HG03175 (cell line): Measurements from ENCODE around the gene CPVL.

Experiments
- ATAC-seq: cut with Tn5 transposase; IDR thresholded peaks from one replicate; pipeline ENCODE4 v1.9.1; 2021; ENCODE audit warnings: mild to moderate bottlenecking, moderate library complexity; ENCODE audit not compliant: unreplicated experiment

CPVL gene

DNA sequence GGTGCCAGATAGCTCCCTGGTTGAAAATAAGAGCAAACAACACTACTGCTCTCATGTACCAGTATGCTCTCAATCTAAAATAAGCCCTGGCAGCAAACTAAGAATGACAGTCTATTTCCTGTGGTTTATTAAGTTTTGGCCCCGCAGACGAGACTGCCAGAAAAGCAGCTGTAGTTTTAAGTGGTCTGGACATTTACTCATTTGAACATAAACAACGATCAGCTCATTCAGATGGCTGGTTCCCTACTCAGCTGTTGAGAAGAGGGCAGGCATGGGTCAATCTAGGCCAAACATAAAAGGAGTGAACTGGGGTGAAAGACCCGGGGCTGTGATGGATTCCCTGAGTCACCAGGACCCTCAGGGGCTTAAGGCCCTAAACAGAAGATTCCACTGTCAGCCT lies 192.7 kb downstream of the CPVL start:
- no peak for ATAC-seq
